GM12878 (cell line): ENCODE results near the gene CLEC3A.

Source experiments
- BRCA1 ChIP-seq: IDR thresholded peaks from 2 replicates; pipeline ENCODE4 v1.6.1; 2011; ENCODE audit warnings: low read depth, low read length, improper control_type of control experiment
- CREM ChIP-seq: IDR thresholded peaks from 2 replicates; pipeline ENCODE4 v1.6.1; 2014; ENCODE audit warnings: antibody characterized with exemption, low read depth
- CTCF ChIP-seq, 3 experiments: IDR thresholded peaks in 2 of 3; conservative IDR thresholded peaks in 1 of 3; 2 replicates each; pipeline ENCODE4 v1.5.1; 2011; ENCODE audit warnings: low read depth in 3 of 3, low read length in 3 of 3, mild to moderate bottlenecking in 3 of 3, control low read depth in 2 of 3, moderate library complexity in 2 of 3, inconsistent platforms in 1 of 3, mixed read lengths in 1 of 3; ENCODE audit not compliant: control insufficient read depth in 2 of 3, insufficient read depth in 1 of 3; ENCODE audit errors: extremely low read depth in 1 of 3
- ELK1 ChIP-seq: IDR thresholded peaks from 2 replicates; pipeline ENCODE4 v1.6.1; 2012; ENCODE audit warnings: low read depth, low read length, improper control_type of control experiment
- EZH2 ChIP-seq: IDR thresholded peaks from 2 replicates; pipeline ENCODE4 v1.6.1; 2012; ENCODE audit warnings: low read depth, mild to moderate bottlenecking, control low read depth, inconsistent platforms, low read length, borderline replicate concordance; ENCODE audit not compliant: control insufficient read depth
- GABPA ChIP-seq: IDR thresholded peaks from 2 replicates; pipeline ENCODE4 v1.6.1; 2014; ENCODE audit warnings: antibody characterized with exemption, low read depth, mild to moderate bottlenecking, inconsistent platforms
- HCFC1 ChIP-seq: fragments of 150-350 bp; IDR thresholded peaks from 2 replicates; pipeline ENCODE4 v1.6.1; 2014; ENCODE audit warnings: low read length
- MAX ChIP-seq: IDR thresholded peaks from 2 replicates; pipeline ENCODE4 v1.6.1; 2012; ENCODE audit warnings: low read depth, low read length, improper control_type of control experiment
- NFYB ChIP-seq: IDR thresholded peaks from 2 replicates; pipeline ENCODE4 v1.6.1; 2011; ENCODE audit warnings: low read depth, mild to moderate bottlenecking, low read length, improper control_type of control experiment, moderate library complexity; ENCODE audit not compliant: insufficient read depth
- PBX3 ChIP-seq: IDR thresholded peaks from 2 replicates; pipeline ENCODE4 v1.6.1; 2011; ENCODE audit warnings: mild to moderate bottlenecking, low read depth, low read length, moderate library complexity; ENCODE audit not compliant: insufficient replicate concordance
- POLR2A ChIP-seq: IDR thresholded peaks from 2 replicates; pipeline ENCODE4 v1.6.1; 2011; ENCODE audit warnings: low read depth, mild to moderate bottlenecking, low read length
- REST ChIP-seq: IDR thresholded peaks from 2 replicates; pipeline ENCODE4 v1.6.1; 2012; ENCODE audit warnings: mild to moderate bottlenecking, low read depth, low read length
- WRNIP1 ChIP-seq: IDR thresholded peaks from 2 replicates; pipeline ENCODE4 v1.6.1; 2011; ENCODE audit warnings: low read depth, low read length, improper control_type of control experiment, borderline replicate concordance
- ZBTB4 ChIP-seq: fragments of 450-650 bp; formaldehyde crosslinking; IDR thresholded peaks from 2 replicates; pipeline ENCODE4 v1.4.0; 2022; ENCODE audit warnings: mild to moderate bottlenecking, moderate library complexity

- TF ChIP-seq CTCF (IDR thresholded peaks at IDR 0.05 in 2 of 3, conservative IDR thresholded peaks at IDR 0.05 in 1 of 3; ENCODE audit: control insufficient read depth in 2 of 3, extremely low read depth in 1 of 3, insufficient read depth in 1 of 3, low read depth in 3 of 3, low read length in 3 of 3) (no peak), BRCA1 (no peak), POLR2A (no peak), ZBTB4 (CRISPR knock-in tag) (no peak), GABPA (no peak), HCFC1 (no peak), ELK1 (no peak), EZH2 (no peak), MAX (no peak), PBX3 (no peak), NFYB (no peak), CREM (no peak), WRNIP1 (no peak), REST (no peak)
Measured at GRCh38 chr16:77995843-77996455, 26.4 kb upstream of the CLEC3A start.
